Embryonic facial prominence (tissue), 1 donor: ENCODE measurements around the gene TCP10L.
"Not testable (repeated sequence)": the region's sequence is repeated elsewhere in the genome, so short reads cannot be mapped to it uniquely, and the experiment has no call there.

Experiments used
- DNase-seq: peaks from one replicate; pipeline ENCODE4 v3.0.0-alpha.2; 2016; ENCODE audit errors: extremely low spot score

TCP10L gene

DNA sequence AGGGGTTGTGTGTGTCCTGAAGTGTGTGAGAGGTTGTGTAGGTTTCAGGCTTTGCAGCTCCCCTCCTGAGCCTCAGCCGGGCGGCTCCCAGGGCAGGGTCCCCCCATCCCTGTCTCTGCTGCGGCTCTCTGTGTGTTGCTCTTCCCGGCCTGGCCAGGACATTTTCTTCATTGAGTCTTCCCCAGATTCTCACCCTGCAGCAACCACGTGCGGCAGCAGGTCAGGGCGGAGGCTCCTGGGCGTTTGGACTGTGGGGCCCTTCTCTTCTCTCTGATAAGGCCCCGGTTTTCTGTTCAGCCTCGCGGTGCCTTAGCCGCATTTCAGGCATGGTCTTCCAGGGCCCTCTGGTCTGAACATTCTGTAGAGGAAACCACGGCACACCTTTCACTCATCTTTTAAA is 1.8 kb upstream of the TCP10L start:
- no peak for DNase-seq

DNA sequence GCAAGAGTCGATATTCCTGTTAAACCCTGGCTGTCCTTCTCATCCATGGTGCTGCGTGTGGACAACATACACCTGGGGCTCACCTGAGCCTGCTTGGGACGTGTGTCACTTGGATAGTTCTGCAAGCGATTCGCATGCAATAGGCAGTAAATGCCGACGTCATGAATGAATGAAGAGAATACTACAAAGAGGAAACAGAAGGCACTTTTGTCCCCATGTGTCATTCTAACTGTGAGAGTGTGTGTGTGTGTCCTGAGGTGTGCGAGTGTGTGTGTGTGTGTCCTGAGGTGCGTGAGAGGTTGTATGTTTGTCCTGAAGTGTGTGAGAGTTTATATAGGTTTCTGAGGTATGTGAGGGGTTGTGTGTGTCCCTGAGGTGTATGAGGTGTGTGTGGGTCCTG is 647 bp upstream of the TCP10L start:
- DNase-seq = no peak

DNA sequence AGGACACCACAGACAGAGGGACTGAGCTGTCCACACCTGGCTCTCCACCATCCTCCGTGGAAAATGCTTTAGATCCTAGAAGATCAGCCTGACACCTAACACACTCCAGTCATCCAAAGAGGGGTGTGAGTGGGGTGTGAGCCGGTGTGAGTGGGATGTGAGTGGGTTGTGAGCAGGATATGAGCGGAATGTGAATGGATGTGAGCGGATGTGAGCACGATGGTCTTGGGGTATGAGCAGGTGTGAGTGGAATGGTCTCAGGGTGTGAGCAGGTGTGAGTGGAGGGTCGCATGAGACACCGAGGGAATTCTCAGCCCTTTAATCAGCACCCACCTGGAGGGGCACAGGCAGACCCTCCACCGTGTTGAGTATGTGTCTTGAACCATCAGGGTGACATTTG is 851 bp downstream of the TCP10L start:
- DNase-seq = no peak

DNA sequence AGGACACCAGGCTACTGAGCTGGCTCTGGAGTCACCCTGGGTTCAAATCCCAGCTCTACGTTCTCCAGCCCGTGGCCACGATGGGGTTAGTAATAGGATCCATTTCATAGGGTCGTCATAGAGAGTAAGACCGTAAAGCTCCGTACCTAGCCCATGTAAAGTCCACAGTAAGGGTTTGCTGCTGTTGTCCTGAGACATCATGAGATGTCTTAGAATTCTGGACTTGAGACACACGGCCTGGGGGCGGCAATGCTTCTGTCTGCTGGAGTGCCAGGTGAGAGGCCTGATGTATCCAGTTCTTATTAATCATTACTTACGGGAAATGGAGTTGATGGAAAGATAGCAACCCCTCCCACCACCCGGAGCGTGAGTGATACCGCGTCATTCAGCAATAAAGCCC is 3.6 kb downstream of the TCP10L start:
- no peak for DNase-seq

DNA sequence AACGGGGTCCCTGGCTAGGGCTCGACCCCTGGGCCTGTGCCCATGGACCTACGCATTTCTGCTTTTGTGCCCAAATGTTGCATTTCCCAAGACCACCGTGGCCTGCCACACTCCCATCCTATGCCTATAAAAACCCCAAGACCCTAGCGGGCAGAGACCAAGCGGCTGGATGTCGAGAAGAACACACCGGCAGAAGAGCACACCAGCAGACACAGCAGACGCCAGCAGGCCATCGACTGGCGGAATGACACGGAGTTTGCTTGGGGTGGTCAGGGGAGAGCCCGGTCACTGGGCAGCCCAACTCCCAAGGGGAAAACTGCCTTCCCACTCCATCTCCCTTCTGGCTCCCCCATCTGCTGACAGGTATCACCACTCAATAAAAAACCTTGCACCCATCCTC is 4.4 kb downstream of the TCP10L start:
- no peak for DNase-seq

DNA sequence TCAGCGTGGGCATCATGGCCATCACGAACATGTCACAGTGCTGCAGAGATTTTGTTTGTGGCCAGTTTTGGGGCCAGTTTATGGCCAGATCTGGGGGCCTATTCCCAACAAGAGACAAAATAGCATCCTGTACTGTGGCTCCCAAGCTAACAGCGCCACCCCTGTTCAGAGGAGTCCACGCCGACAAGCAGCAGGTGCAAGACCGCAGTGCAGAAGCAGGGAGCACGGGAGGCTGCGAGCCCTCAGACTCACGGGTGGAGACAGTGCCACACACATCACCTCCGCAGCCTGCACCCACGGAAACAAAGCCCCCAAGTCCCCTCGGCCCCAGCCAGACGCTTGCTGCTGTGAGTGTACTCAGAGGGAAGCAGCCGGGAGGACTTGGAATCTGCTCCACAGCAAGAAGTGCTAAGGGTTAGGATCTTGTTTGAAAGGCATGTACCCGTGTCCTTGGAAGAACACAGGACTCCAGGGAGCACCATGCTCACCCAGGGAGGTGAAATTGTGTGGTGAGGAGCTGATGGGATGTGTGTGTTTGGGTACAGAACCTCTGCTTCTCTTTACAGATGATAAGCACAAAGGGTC is 7.1 kb downstream of the TCP10L start:
- DNase-seq = no peak

DNA sequence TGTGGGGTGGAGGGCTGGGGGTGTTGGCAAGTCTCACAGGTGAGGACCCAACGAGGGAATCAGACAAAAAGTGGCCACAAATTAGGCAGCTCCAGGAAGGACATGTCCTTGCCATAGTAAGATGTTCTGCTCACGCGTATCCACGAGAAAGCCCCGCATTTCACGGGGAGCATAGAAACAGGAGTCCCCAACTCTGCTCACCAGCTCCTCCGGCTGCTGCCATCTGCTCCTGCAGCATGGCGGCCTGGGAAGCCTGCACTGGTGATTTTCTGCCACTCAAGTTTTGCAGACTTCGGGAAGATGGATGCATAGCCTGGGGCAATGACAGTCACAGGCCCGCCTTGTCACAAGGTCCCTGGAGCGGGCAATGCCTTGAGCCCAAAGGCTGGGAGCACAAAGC is 9.3 kb downstream of the TCP10L start:
- no peak for DNase-seq

DNA sequence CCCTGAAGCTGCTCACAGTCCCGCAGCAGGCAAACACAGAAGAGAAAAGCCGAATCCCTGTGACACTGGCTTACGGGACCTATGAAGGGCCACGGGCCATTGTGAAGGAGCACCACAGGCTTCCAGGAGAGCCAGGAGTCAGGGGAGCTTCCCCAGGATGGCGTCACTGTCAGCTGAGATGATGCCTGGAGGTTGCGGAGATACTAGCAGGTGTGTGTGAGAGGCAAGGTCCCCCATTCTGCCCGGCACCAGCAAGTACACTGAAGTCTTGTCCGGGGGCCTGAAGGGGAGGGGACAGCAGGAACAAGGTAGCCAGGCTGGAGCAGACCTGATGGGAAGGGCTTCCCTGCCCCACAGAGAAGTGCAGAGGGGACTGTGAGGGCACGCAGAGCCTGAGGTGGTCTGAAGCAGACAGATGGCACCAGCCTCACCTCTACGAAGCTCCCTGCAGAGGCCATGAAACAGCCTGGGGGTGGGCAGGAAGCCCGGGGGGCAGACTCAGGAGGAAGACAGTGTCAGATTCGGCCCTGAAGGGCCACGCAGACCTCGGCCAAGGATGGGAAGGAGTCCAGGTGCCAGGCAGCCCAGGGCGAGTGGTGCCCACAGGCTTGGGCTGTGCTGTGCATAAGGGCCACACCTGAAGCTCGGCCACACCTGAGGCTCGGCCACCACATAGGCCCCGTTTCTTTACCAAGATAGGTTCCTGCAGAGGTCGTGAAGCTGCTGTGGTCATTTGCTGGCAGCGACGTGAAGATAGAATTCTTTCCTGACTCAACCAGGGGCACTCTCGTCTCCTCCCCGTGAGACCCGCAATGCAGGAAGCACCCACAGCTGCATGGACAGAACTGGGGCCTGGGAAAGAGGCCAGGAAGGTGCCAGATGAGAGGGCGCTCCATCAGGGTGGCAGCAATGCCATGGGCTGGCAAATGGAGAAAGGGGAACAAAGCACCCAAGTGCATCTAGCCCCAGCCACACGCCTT is 10.1 kb downstream of the TCP10L start:
- no peak for DNase-seq

DNA sequence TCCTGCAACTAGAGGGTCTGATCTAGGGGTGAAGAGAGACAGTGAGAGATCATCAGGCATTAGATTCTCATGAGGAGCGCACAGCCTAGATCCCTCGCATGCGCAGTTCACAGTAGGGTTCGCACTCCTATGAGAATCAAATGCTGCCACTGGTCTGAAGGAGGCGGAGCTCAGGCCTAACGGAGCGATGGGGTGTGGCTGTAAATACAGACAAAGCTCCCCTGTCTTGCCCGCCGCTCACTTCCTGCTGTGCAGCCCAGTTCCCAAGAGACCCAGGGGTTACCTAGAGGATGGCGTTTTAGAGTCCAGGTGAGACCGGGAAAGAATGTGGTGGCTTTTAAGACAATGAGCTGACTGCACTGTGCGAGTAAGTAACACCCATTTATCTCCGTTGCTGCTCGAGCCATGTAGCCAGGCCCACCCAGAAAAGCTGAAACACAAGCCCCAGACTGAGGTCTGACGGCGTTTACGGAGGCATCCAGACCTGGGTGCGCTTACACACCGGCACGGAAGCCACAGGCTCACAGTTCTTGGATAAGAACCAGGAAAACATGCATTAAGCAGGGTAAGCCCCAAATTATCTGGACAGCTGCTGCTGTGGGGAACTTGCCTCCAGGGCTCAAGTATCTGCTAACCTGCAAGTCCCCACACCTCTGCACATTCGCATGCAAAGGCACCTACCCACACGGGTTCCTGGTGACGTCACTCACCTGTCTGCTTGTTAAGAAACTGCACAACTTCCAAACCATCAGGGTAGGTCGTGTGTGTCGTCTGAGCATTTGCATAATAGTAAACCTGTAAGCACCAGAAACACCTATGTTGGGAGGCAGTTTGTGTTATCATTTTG is 12.5 kb downstream of the TCP10L start:
- no peak for DNase-seq

DNA sequence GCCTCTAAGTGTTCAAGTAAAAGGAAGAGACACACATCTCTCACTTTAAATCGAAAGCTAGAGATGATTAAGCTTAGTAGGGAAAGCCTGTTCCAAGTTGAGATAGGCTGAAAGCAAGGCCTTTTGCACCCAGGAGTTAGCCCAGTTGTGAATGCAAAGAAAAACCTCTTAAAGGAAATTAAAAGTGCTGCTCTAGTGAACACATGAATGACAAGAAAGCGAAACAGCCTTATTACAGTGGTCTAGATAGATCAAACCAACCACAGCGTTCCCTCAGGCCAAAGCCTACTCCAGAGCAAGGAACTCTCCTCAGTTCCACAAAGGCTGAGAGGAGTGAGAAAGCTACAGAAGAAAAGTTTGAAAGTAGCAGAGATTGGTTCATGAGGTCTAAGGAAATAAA is 14.9 kb downstream of the TCP10L start:
- no peak for DNase-seq

DNA sequence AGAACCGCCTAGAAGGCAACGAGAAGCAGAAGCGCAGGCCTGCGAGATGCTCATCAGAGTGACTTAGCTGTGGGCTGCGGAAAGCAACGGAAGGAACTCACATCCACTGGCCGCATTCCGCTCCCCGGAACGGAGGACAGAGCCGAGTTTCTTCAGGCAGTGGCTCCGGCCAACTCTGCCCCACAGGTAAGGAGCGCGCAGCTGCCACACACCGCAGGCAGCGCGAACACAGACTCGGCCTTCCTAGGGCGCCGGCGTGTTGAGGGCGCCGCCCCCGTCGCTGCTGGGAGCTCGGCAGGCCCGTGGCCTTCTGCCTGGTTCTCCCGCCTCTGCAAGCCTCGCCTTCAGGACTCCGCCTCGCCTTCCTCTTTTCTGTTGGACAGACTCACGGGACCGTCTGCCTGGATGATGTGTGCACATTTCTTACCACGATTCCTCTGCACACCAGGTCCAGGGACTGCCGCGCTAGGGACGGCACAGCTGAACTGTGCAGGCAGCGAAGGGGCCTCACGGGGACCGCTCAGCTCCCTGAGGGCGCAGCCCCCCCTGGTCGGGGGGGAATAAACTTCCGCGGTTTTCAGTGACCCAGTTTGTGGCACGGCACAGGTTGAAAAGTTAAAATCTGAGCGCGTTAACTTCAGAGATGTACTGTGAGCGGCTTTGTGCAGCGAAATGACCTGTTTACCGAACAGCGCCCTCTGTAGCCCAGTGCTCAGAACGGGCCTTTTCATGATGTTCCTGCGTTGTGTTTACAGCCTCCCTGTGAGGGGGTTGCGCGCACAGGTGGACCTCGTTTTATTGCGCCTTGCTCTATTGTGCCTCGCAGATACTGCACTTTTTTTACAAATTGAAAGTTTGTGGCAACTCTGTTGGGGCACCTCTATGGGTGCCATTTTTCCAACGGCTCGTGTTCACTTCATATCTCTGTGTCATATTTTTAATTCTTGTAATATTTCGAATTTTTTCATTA is 15.8 kb downstream of the TCP10L start:
- peak; percentile 50 for DNase-seq

DNA sequence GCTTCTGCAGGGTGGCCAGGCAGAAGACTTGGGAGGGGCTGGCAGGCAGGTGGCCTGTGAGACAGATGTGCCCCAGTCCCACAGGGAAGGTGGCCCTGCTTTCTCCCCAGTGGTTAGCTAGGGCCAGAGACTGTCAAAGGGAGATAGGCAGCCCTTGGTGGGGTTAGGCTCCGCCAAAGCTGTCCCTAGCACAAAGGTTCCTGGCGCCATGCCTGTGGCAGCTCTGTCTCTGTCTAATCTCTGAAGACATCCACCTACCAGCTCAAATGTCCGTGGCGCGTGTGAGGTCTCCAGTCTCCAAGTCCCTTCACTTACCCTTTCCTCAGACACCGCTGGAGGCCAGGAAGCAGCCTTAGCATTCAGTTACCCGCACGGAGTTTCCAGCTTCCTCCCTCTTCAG is 17.7 kb downstream of the TCP10L start:
- no peak for DNase-seq

DNA sequence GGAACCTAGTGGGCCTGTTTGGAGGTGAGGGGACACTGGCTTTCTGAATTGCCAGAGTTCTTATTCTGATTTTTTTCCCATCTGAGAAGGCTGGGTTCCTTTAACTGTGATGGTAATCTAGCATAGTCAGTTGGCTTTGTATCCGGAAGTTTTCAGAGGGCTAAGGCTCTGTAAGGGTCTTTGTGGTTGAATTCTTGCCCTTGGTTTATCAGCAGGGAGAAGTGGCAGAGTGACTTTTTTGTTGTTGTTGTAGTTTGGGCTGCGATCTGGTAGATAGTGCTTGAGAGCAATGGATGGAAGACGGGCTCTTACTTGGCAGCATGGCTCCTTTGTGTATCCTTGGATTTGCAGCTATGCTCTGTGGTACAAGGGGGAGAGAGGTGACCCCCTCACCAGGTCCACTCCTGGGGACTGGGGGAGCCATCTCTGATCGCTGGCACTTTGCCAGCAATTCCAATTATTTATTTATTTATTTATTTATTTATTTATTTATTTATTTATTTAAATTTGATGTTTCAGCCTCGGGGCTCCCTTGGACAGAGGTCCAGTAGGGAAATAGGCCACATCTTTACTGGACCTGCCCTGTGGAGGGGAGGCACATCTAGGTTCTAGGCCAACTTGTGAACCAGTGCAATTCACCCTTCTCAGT is 18.5 kb downstream of the TCP10L start:
- no peak for DNase-seq

DNA sequence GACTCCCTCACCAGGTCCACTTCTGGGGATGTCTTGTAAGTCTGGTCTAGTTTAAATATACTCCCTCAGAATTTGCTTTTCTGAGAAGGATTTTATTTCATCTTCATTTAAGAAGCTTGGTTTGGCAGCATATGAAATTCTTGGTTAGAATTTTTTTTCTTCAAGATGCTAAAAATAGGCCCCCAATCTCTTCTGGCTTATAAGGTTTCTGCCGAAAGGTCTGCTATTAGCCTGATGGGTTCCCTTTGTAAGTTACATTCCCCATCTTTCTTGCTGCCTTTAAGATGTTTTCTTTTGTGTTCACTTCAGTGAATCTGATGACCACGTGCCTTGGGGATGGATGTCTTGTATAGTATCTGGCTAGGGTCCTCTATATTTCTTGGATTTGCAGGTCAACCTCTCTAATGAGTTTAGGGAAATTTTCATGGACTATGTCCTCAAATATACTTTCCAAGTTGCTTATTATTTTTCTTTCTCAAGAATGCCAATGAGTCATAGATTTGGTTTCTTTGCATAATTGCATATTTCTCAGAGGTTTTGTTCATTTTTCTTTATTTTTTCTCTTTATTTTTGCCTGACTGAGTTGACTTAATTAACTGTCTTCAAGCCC is 19.4 kb downstream of the TCP10L start:
- no peak for DNase-seq

DNA sequence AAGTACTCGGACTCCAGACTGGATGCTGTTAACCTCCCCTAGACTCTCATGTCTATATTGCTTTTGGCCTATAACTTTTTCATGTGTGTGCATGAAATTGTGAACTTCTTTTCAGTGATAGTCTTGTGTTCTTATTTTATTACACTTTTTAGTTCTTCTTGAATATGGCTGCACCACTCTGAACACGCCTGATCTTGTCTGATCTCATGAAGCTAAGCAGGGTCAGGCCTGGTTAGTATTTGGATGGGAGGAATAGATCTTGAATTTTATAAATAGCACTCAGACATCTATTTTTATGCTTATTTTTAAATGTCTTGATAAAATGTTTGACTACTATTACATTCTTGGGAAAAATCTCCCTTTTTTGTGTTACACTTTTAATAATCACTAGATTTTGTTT is 22.4 kb downstream of the TCP10L start:
- no peak for DNase-seq

DNA sequence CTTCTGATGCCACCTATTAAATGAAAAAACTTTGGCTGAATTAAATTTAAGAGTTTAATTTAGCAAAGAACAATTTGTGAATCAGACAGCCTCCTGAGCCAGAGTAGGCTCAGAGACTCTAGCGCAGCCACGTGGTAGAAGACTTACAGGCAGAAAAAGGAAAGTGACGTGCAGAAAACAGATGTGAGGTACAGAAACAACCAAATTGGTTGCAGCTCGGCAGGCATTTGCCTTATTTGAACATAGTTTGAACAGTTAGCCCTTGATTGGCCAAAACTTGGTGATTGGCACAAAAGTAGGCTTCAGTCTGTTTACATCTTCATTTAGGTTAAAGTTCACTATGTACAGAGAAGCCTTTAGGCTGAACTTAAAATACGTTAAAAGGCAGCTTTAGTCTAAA is 22.9 kb downstream of the TCP10L start:
- DNase-seq = peak; percentile 59

DNA sequence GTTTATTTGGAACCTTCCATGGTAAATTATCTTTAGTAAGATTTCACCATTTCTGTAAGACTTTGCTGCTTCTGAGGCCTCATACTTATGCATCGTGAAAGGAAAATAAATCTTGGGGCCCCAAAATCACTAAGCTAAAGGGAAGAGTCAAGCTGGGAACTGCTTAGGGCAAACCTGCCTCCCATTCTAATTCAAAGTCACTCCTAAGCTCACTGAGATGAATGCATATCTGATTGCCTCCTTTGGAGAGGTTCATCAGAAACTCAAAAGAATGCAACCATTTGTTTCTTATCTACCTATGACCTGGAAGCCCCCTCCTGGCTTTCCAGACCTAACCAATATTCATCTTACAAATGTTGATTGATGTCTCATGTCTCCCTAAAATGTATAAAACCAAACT is 23.8 kb downstream of the TCP10L start:
- not testable (repeated sequence) for DNase-seq

DNA sequence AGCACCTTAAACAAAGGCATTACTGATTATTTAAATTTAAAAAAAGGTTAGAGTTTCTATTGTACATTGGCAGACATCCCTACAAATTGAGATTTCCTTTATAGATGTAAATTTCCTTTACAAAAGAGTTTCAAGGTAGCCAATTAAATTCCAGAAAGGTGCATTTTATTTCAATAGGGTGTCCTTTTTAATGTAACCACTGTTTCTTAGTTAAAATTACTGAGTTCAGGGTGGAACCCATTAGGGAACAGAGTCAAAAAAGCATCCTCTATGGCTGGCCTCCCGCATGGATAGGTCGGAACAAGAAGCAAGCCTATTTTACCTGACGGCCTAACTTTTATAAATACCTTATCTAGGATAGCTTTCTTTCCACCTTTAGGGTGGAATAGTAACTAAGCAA is 24.4 kb downstream of the TCP10L start:
- no peak for DNase-seq

DNA sequence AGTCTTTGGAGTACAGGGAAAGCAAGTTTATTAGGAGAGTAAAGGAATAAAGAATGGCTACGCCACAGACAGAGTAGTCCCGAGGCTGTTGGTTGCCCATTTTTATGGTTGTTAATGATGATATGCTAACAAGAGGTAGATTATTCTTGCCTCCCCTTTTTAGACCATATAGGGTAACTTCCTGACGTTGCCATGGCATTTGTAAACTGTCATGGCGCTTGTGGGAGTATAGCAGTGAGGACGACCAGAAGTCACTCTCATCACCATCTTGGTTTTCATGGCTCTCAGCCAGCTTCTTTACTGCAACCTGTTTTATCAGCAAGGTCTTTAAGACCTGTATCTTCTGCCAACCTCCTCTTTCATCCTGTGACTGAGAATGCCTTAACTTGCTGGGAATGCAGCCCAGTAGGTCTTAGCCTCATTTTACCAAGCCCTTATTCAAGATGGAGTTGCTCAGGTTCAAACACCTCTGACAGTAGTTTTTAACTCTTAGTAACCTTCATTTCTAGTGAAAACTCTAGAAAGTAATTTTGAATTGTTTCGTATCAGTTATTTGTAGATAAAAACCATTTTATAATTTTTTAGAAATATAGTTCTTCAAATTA is 26.2 kb downstream of the TCP10L start:
- no peak for DNase-seq

DNA sequence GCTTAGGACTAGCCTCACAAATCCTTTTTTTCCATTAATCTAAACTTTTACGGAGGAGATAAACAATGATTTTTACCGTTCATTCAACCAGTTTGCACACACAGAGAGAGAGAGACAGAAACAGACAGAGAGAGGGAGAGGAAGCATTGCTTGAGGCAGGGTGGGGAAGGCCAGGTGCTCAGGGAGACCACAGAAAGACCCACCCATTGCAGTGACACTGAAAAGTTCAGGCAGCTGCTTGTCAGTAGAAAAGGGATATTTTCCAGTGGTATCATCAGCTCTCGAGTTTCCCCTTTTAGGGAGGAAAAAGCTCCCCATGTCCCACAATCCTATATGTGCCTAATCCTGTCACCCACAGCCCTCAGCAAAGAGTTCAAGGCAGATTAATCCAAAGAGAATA is 27.2 kb downstream of the TCP10L start:
- no peak for DNase-seq
